CD14-positive monocyte (primary cell): Measurements from ENCODE around the gene GPR156. TPM values are rescaled to one million over a fixed set of nuclear protein-coding genes. Genes with fewer than 3 reads are reported as not detected.
A peak's percentile ranks its signal among the peaks of the same experiment; 100 is the strongest.
"Not testable (repeated sequence)": the region's sequence is repeated elsewhere in the genome, so short reads cannot be mapped to it uniquely, and the experiment has no call there.

ENCODE experiments used
- DNase-seq, 3 donors: peaks; one replicate each; pipeline ENCODE4 v3.0.0-alpha.2; 2011 to 2022
- H2AFZ ChIP-seq: 2 replicates; pipeline ENCODE4 v1.6.0; 2012; ENCODE audit warnings: mild to moderate bottlenecking, low read depth, low read length, inconsistent platforms; ENCODE audit not compliant: insufficient read depth, poor library complexity, severe bottlenecking
- H3K27ac ChIP-seq, 2 donors: 1 replicate in 1 of 2; 2 replicates in 1 of 2; pipeline ENCODE4 v1.5.1; 2012 to 2013; ENCODE audit warnings: low read length in 2 of 2, control low read depth in 1 of 2, inconsistent platforms in 1 of 2, low read depth in 1 of 2, mild to moderate bottlenecking in 1 of 2
- H3K27me3 ChIP-seq, 2 donors: one replicate each; pipeline versions ENCODE4 v1.6.0 to v1.6.1; 2011 to 2013; ENCODE audit warnings: low read length in 2 of 2; ENCODE audit not compliant: control insufficient read depth in 2 of 2, insufficient read depth in 2 of 2
- H3K36me3 ChIP-seq, 2 donors: replicated peaks in 1 of 2; 1 replicate in 1 of 2; 2 replicates in 1 of 2; pipeline versions ENCODE4 v1.5.1 to v1.6.1; 2012 to 2013; ENCODE audit warnings: low read length in 2 of 2, control low read depth in 1 of 2, inconsistent platforms in 1 of 2, mild to moderate bottlenecking in 1 of 2; ENCODE audit not compliant: insufficient read depth in 2 of 2, control insufficient read depth in 1 of 2
- H3K4me1 ChIP-seq, 2 donors: 1 replicate in 1 of 2; 2 replicates in 1 of 2; pipeline versions ENCODE4 v1.5.1 to v1.6.1; 2012 to 2013; ENCODE audit warnings: low read length in 2 of 2, control low read depth in 1 of 2, inconsistent platforms in 1 of 2, mild to moderate bottlenecking in 1 of 2, moderate library complexity in 1 of 2; ENCODE audit not compliant: insufficient read depth in 2 of 2, control insufficient read depth in 1 of 2
- H3K4me2 ChIP-seq: replicated peaks from 2 replicates; pipeline ENCODE3; 2012; ENCODE audit warnings: low read length, moderate library complexity, mild to moderate bottlenecking; ENCODE audit not compliant: poor library complexity, severe bottlenecking; ENCODE audit errors: extremely low read depth
- H3K4me3 ChIP-seq, 3 experiments: fragments of 200-600 bp in 1 of 3; sonication (generic) in 1 of 3; replicated peaks in 1 of 3; 1 replicate in 2 of 3; 2 replicates in 1 of 3; pipeline ENCODE4 v1.5.1; 2011 to 2013; ENCODE audit warnings: low read length in 3 of 3, mild to moderate bottlenecking in 3 of 3, control low read depth in 2 of 3, low read depth in 2 of 3, inconsistent platforms in 1 of 3, moderate library complexity in 1 of 3
- H3K79me2 ChIP-seq: 2 replicates; pipeline ENCODE4 v1.6.0; 2012; ENCODE audit warnings: mild to moderate bottlenecking, control low read depth, inconsistent platforms, low read length, moderate library complexity; ENCODE audit not compliant: insufficient read depth
- H3K9ac ChIP-seq: 2 replicates; pipeline ENCODE4 v1.6.0; 2017; ENCODE audit warnings: low read length, mild to moderate bottlenecking; ENCODE audit not compliant: insufficient read depth, poor library complexity, severe bottlenecking
- H3K9me3 ChIP-seq, 2 donors: replicated peaks in 1 of 2; 1 replicate in 1 of 2; 2 replicates in 1 of 2; pipeline versions ENCODE4 v1.5.1 to v1.6.1; 2012 to 2013; ENCODE audit warnings: low read length in 2 of 2, control low read depth in 1 of 2; ENCODE audit not compliant: control insufficient read depth in 1 of 2, insufficient read depth in 1 of 2
- H4K20me1 ChIP-seq: 2 replicates; pipeline ENCODE4 v1.6.0; 2012; ENCODE audit warnings: mild to moderate bottlenecking, low read length, control low read depth, moderate library complexity; ENCODE audit not compliant: insufficient read depth
- H3K27ac Mint-ChIP-seq, 7 donors: one replicate each; pipeline ENCODE4 v1.8.0; 2020; ENCODE audit warnings: mild to moderate bottlenecking in 7 of 7, mixed read lengths in 7 of 7, moderate library complexity in 6 of 7, inconsistent platforms in 2 of 7
- H3K27me3 Mint-ChIP-seq, 3 donors: one replicate each; pipeline ENCODE4 v1.8.0; 2021 to 2022; ENCODE audit warnings: low read depth in 3 of 3, mild to moderate bottlenecking in 3 of 3, mixed read lengths in 3 of 3, moderate library complexity in 3 of 3, inconsistent platforms in 1 of 3
- H3K36me3 Mint-ChIP-seq, 2 donors: one replicate each; pipeline ENCODE4 v1.8.0; 2020; ENCODE audit warnings: mixed read lengths in 2 of 2, inconsistent platforms in 1 of 2, mild to moderate bottlenecking in 1 of 2
- H3K4me1 Mint-ChIP-seq: one replicate; pipeline ENCODE4 v1.8.0; 2020; ENCODE audit warnings: mild to moderate bottlenecking, mixed read lengths
- H3K4me3 Mint-ChIP-seq, 2 donors: one replicate each; pipeline ENCODE4 v1.8.0; 2020; ENCODE audit warnings: mild to moderate bottlenecking in 2 of 2, mixed read lengths in 2 of 2, moderate library complexity in 1 of 2
- H3K9me3 Mint-ChIP-seq, 7 donors: one replicate each; pipeline ENCODE4 v1.8.0; 2020 to 2022; ENCODE audit warnings: mixed read lengths in 7 of 7, mild to moderate bottlenecking in 6 of 7, moderate library complexity in 6 of 7, inconsistent platforms in 2 of 7
- WGBS: methylation state at CpG from one replicate; pipeline ENCODE4 v1.1.5; 2013; ENCODE audit warnings: missing lambda C conversion rate; ENCODE audit not compliant: insufficient coverage; 5-methylcytosine and 5-hydroxymethylcytosine counted together
- intact Hi-C, 2 donors: fragments of 100-400 bp; cut with micrococcal nuclease; formaldehyde crosslinking; loops; one replicate each; pipeline versions ENCODE4 v1.15.0 to v1.15.1; 2023
- polyA plus RNA-seq, 3 donors: library from polyadenylated mRNA; depleted of rRNA in 1 of 3; unstranded in 2 of 3; stranded (reverse) in 1 of 3; fragments of 300-500 nt in 2 of 3; fragments of >200 nt in 1 of 3; fragmentation: Illumina TruSeq in 2 of 3; gene quantifications; 1 replicate in 2 of 3; 2 replicates in 1 of 3; pipeline ENCODE4 v1.2.3, GENCODE V29; 2012 to 2021
- TF ChIP-seq, protein P1 (sequence below): fragments of 200-600 bp; IDR thresholded peaks from one replicate; pipeline ENCODE4 v1.8.0; 2022; ENCODE audit warnings: antibody characterized with exemption, mild to moderate bottlenecking

Gene GPR156
- polyA plus RNA-seq, 3 donors, result not detected

DNA sequence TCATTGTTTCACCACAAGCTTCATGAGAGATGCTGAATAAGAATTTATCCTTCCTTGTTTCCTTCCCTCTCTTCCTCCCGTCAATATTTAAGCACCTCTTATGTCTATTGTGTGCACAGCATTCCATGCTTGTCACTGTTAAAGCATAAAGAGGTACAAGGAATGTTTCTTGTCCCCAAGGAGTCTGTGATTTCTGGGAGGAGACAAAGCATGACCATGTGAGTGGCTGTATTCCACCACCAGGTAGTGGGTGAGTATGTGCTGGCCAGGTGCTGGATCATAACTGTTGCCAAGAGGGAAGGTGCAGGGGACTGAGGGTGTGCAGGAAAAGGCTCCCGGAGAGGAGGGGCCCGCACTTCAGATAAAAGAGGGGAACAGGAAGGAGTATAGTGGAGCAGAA lies 127.9 kb downstream of the GPR156 start:
- H3K4me2 ChIP-seq, result no peak overlapping the region
- no CpG with 5 or more reads among the region's 3 CpGs for WGBS
- peaks cover 17 to 37% of the 10 kb centered on the region in 2 donors for H3K4me1 ChIP-seq
- H3K27ac ChIP-seq, result no peak overlapping the region
- no peak for DNase-seq
- Mint-ChIP-seq H3K27me3 (peaks cover 0 to 3% (median 2%) of the 10 kb centered on the region in 3 donors), H3K4me3 (no peak overlapping the region), H3K27ac (no peak overlapping the region), H3K9me3 (peaks cover 24 to 34% (median 30%) of the 10 kb centered on the region in 7 donors), H3K4me1 (peaks cover 44% of the 10 kb centered on the region), H3K36me3 (peaks cover 4 to 15% of the 10 kb centered on the region in 2 donors)
- intact Hi-C loops, result no loop called here
- H3K27me3 ChIP-seq, result no peaks in the 10 kb centered on the region
- TF ChIP-seq, protein P1, sequence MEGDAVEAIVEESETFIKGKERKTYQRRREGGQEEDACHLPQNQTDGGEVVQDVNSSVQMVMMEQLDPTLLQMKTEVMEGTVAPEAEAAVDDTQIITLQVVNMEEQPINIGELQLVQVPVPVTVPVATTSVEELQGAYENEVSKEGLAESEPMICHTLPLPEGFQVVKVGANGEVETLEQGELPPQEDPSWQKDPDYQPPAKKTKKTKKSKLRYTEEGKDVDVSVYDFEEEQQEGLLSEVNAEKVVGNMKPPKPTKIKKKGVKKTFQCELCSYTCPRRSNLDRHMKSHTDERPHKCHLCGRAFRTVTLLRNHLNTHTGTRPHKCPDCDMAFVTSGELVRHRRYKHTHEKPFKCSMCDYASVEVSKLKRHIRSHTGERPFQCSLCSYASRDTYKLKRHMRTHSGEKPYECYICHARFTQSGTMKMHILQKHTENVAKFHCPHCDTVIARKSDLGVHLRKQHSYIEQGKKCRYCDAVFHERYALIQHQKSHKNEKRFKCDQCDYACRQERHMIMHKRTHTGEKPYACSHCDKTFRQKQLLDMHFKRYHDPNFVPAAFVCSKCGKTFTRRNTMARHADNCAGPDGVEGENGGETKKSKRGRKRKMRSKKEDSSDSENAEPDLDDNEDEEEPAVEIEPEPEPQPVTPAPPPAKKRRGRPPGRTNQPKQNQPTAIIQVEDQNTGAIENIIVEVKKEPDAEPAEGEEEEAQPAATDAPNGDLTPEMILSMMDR, result no peak
- H3K36me3 ChIP-seq, result no peaks in the 10 kb centered on the region
- H2AFZ ChIP-seq, result no peak overlapping the region
- H3K4me3 ChIP-seq, result no peak overlapping the region
- no peaks in the 10 kb centered on the region for H4K20me1 ChIP-seq
- H3K9me3 ChIP-seq, result peaks cover 24 to 26% of the 10 kb centered on the region in 2 donors
- no peaks in the 10 kb centered on the region for H3K79me2 ChIP-seq
- no peak overlapping the region for H3K9ac ChIP-seq

DNA sequence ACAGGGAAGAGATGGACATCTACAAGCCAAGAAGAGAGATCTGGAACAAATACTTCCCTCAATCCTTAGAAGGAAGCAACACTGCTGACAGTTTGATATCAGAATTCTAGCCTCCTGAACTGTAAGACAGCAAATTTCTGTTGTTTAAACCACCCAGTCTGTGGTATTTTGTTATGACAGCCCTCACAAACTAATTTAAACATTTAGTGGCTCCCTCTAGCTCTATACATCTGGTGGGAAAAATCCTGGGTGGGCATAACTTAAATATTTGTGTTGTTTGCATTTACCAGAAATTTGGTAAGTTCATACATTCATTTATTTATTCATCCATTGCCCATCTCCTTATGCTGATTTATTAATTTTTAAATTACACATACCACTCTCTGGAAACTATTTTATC lies 128.3 kb downstream of the GPR156 start:
- TF ChIP-seq, protein P1, result no peak
- no peak overlapping the region for H3K4me3 Mint-ChIP-seq

DNA sequence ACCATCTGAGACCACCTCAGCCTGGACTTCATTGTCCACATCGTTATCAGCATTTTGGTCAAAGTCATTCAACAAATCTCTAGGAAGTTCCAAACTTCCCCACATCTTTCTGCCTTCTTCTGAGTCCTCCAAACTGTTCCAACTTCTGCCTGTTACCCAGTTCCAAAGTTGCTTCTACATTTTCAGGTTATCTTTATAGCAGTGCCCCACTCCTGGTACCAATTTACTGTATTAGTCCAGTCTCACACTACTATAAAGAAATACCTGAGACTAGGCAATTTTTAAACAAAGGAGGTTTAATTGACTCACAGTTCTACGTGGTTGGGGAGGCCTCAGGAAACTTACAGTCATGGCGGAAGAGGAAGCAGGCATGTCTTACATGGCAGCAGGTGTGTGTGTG lies 129.3 kb downstream of the GPR156 start:
- H3K4me3 ChIP-seq, H3K4me3 Mint-ChIP-seq, H3K79me2 ChIP-seq, H3K27me3 ChIP-seq, H2AFZ ChIP-seq, DNase-seq, H3K36me3 ChIP-seq, intact Hi-C loops, H4K20me1 ChIP-seq, H3K27me3 Mint-ChIP-seq, H3K9ac ChIP-seq, H3K27ac ChIP-seq, H3K4me2 ChIP-seq: not testable (repeated sequence)
- peaks cover 24% of the 10 kb centered on the region in 2 donors for H3K9me3 ChIP-seq
- peaks cover 4 to 15% of the 10 kb centered on the region in 2 donors for H3K36me3 Mint-ChIP-seq
- 86% methylated on average over 1 of the region's 3 CpGs for WGBS
- peaks cover 8 to 23% of the 10 kb centered on the region in 2 donors for H3K4me1 ChIP-seq
- peaks cover 21 to 30% (median 27%) of the 10 kb centered on the region in 7 donors for H3K9me3 Mint-ChIP-seq
- peaks cover 29% of the 10 kb centered on the region for H3K4me1 Mint-ChIP-seq
- H3K27ac Mint-ChIP-seq, result peak overlapping the region in 2 of 7 donors; percentile 8 to 25

More for the DNA sequence above, 128.3 kb downstream of the GPR156 start:
- Histone ChIP-seq H3K36me3 (no peaks in the 10 kb centered on the region), H4K20me1 (no peaks in the 10 kb centered on the region), H3K9me3 (peaks cover 24% of the 10 kb centered on the region in 2 donors), H3K4me2 (no peak overlapping the region), H3K79me2 (no peaks in the 10 kb centered on the region), H3K4me1 (peaks cover 13 to 33% of the 10 kb centered on the region in 2 donors), H3K27me3 (no peaks in the 10 kb centered on the region), H3K27ac (no peak overlapping the region), H2AFZ (no peak overlapping the region), H3K9ac (no peak overlapping the region), H3K4me3 (no peak overlapping the region)
- DNase-seq, result no peak
- Mint-ChIP-seq H3K9me3 (peaks cover 21 to 30% (median 27%) of the 10 kb centered on the region in 7 donors), H3K27me3 (peaks cover 0 to 3% (median 2%) of the 10 kb centered on the region in 3 donors), H3K36me3 (peaks cover 4 to 15% of the 10 kb centered on the region in 2 donors), H3K4me1 (peaks cover 39% of the 10 kb centered on the region), H3K27ac (no peak overlapping the region)
- intact Hi-C loops, result no loop called here
